Esophagus muscularis mucosa (tissue), 4 donors: ENCODE measurements around the gene CFHR4. TPM values are rescaled to one million over a fixed set of nuclear protein-coding genes. Genes with fewer than 3 reads are reported as not detected.
"Not testable (repeated sequence)": the region's sequence is repeated elsewhere in the genome, so short reads cannot be mapped to it uniquely, and the experiment has no call there.

Experiments
- DNase-seq: peaks from one replicate; pipeline ENCODE4 v3.0.0-alpha.2; 2017; ENCODE audit errors: extremely low spot score
- H3K27ac ChIP-seq, 4 donors: fragments of 200-600 bp; sonication (generic); replicated peaks in 1 of 4; 1 replicate in 3 of 4; 2 replicates in 1 of 4; pipeline ENCODE4 v1.5.1; 2016 to 2019; ENCODE audit warnings: mild to moderate bottlenecking in 1 of 4
- H3K27me3 ChIP-seq, 4 donors: fragments of 200-600 bp; sonication (generic); one replicate each; pipeline versions ENCODE4 v1.5.1 to v1.6.0; 2016 to 2019
- H3K36me3 ChIP-seq, 4 donors: fragments of 200-600 bp; sonication (generic); one replicate each; pipeline ENCODE4 v1.5.1; 2016 to 2019
- H3K4me1 ChIP-seq, 4 donors: fragments of 200-600 bp; sonication (generic); one replicate each; pipeline ENCODE4 v1.5.1; 2016 to 2019
- H3K4me3 ChIP-seq, 4 donors: fragments of 200-600 bp; sonication (generic); 1 replicate in 2 of 4; 2 replicates in 2 of 4; pipeline ENCODE4 v1.5.1; 2016 to 2019; ENCODE audit warnings: mild to moderate bottlenecking in 4 of 4, moderate library complexity in 1 of 4
- H3K9me3 ChIP-seq, 4 donors: fragments of 200-600 bp; sonication (generic); 1 replicate in 3 of 4; 2 replicates in 1 of 4; pipeline ENCODE4 v1.5.1; 2016 to 2019
- EP300 ChIP-seq: sonication (generic); formaldehyde crosslinking; IDR thresholded peaks from one replicate; pipeline ENCODE4 v1.6.1; 2017; ENCODE audit warnings: antibody characterized with exemption
- POLR2A ChIP-seq: fragments of 450-650 bp; IDR thresholded peaks from one replicate; pipeline ENCODE4 v1.6.1; 2017; ENCODE audit warnings: antibody characterized with exemption, moderate library complexity, mild to moderate bottlenecking, low read depth
- POLR2AphosphoS5 ChIP-seq, 2 donors: sonication (generic); formaldehyde crosslinking; IDR thresholded peaks; one replicate each; pipeline ENCODE4 v1.6.1; 2017; ENCODE audit warnings: antibody characterized with exemption in 2 of 2
- WGBS: methylation state at CpG from one replicate; pipeline ENCODE4 v1.1.5; 2018; 5-methylcytosine and 5-hydroxymethylcytosine counted together
- intact Hi-C: fragments of 100-400 bp; cut with DNase I; formaldehyde crosslinking; loops from one replicate; pipeline ENCODE4 v1.15.1; 2023
- total RNA-seq, 4 donors: library from RNA; depleted of rRNA; stranded (reverse); fragments of >200 nt; gene quantifications; one replicate each; pipeline versions ENCODE4 v1.1.0 to v1.2.1, GENCODE V29; 2016
- TF ChIP-seq, protein P1 (sequence below), 3 experiments: fragments of 200-600 bp in 2 of 3; fragments of 450-650 bp in 1 of 3; sonication (generic) in 2 of 3; IDR thresholded peaks; one replicate each; pipeline ENCODE4 v1.5.1; 2017 to 2019; ENCODE audit warnings: antibody characterized with exemption in 3 of 3, mild to moderate bottlenecking in 2 of 3, moderate library complexity in 1 of 3

Gene CFHR4
- total RNA-seq, result not detected

DNA sequence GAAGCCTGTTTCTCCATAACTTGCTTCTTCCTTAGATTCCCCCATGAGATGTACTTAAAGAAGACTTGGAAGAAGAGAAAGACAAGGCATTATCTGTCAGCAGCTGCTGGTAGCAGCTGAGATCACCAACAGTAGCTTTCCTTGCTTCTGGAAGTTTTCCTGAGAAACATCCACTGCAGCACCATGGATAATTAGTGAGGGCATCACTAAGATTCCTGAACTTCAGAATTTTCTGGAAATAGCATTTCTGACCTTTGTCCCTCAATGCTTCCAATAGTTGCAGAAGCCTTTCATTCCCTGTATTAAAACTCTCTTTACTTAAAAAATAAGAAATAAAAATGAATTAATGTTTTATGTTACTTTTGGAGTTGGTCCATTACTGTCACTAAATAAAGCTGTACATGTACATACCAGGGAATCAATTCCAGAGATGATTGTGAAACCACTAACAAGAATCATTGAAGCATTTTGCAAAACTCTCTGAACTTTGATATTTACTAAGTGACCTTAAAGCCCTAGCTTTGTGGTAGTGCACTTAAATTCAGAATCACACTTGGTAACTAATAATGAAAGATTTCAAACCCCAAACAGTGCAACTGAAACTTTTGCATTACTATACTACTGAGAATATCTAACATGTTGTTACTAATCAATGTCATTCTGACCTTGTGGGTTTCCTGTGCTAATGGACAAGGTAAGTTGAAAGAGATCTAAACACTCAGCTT lies at the start of gene CFHR4:
Gene CFHR4, plus strand, starts transcription at position 538 of the 725 bp plus-strand sequence. Its CDS starts 99 bp downstream, at position 637.
- intact Hi-C loops, result no loop called here
- DNase-seq, result no peak
- TF ChIP-seq POLR2A, result no peak
- TF ChIP-seq EP300, result no peak
- no peak for TF ChIP-seq POLR2AphosphoS5 (IDR thresholded peaks at IDR 0.05)
- TF ChIP-seq, protein P1, sequence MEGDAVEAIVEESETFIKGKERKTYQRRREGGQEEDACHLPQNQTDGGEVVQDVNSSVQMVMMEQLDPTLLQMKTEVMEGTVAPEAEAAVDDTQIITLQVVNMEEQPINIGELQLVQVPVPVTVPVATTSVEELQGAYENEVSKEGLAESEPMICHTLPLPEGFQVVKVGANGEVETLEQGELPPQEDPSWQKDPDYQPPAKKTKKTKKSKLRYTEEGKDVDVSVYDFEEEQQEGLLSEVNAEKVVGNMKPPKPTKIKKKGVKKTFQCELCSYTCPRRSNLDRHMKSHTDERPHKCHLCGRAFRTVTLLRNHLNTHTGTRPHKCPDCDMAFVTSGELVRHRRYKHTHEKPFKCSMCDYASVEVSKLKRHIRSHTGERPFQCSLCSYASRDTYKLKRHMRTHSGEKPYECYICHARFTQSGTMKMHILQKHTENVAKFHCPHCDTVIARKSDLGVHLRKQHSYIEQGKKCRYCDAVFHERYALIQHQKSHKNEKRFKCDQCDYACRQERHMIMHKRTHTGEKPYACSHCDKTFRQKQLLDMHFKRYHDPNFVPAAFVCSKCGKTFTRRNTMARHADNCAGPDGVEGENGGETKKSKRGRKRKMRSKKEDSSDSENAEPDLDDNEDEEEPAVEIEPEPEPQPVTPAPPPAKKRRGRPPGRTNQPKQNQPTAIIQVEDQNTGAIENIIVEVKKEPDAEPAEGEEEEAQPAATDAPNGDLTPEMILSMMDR (IDR thresholded peaks at IDR 0.05), result no peak
- H3K4me1 ChIP-seq, result no peaks in the 10 kb centered on the region
- H3K4me3 ChIP-seq, result no peak within 1 kb of the TSS
- no peaks in the 10 kb centered on the region for H3K9me3 ChIP-seq
- H3K36me3 ChIP-seq, result no peaks in the 10 kb centered on the region
- H3K27me3 ChIP-seq, result no peaks in the 10 kb centered on the region
- H3K27ac ChIP-seq, result no peak within 1 kb of the TSS

DNA sequence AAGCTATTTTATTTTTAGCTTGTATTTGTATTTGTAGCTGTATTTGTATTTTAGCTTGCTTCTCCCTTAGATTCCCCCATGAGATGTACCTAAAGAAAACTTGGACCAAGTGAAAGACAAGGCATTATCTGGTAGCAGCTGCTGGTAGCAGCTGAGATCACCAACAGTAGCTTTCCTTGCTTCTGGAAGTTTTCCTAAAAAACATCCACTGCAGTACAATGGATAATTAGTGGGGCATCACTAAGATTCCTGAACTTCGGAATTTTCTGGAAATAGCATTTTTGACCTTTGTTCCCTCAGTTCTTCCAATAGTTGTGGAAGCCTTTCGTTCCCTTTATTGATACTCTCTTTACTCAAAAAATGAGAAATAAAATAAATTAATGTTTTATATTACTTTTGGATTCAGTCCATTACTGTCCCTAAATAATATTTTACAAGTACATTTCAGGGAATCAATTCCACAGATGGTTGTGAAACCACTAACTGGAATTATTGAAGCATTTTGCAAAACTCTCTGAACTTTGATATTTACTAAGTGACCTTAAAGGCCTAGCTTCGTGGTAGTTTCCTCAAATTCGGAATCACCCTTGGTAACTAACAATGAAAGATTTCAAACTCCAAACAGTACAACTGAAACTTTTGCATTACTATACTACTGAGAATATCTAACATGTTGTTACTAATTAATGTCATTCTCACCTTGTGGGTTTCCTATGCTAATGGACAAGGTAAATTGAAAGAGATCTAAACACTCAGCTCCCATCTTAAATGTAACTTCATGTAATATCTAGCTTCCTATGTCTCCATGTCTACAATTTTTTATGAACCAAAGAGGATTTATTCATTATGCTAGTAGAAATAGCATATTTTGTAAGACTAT lies 38.0 kb upstream of the CFHR4 start:
- intact Hi-C loops, H3K9me3 ChIP-seq, H3K36me3 ChIP-seq, DNase-seq, H3K4me3 ChIP-seq, H3K4me1 ChIP-seq, H3K27ac ChIP-seq, H3K27me3 ChIP-seq: not testable (repeated sequence)
- WGBS, result 77% methylated on average over 2 of the region's 4 CpGs

DNA sequence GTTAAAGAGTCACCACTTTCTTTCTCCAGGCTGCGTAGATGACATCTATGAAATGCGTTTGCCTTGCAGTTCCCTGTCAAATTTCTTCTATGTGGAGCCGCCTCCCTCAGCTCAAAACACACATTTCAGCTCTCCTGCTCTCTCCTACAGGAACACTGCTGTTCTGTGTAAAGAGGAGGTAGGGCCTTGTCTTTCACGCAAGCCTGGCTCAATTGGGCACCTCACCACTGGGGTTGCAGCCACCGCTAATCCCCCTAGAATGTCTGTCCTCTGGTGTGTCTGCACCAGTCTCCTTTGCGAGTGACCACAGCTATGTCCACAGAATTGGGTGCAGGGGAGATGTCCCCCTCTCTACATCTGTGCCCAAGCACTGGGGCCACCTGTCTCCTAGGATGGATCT lies 31.8 kb upstream of the CFHR4 start:
- Histone ChIP-seq H3K36me3 (no peaks in the 10 kb centered on the region), H3K4me3 (no peak overlapping the region), H3K4me1 (no peaks in the 10 kb centered on the region), H3K27me3 (no peaks in the 10 kb centered on the region), H3K27ac (no peak overlapping the region), H3K9me3 (no peaks in the 10 kb centered on the region)
- WGBS, result 73% methylated on average over 4 of the region's 6 CpGs
- intact Hi-C loops, result no loop called here
- TF ChIP-seq POLR2AphosphoS5 (IDR thresholded peaks at IDR 0.05) (no peak), EP300 (no peak), POLR2A (no peak)
- TF ChIP-seq, protein P1 (IDR thresholded peaks at IDR 0.05), result no peak
- DNase-seq, result no peak

DNA sequence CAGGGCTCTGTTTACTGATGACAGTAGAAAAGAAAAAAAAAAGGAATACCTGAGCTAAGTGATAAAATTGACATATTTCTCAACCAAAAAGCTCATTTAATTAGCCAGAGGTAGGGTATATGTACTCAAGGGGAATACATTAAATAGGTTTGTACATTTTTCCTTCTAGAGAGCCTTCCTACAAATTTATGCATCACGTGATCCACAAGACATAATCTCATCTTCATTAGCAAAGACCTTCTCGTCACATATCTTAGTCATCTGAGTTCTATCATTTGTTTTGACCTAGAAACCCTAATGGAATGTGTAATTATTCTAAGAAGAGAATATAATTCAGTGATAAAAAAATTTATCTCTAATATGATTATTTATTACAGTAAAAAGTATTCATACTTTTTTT lies 30.7 kb upstream of the CFHR4 start:
- Histone ChIP-seq H3K9me3 (no peaks in the 10 kb centered on the region), H3K36me3 (no peaks in the 10 kb centered on the region), H3K4me3 (no peak overlapping the region), H3K27me3 (no peaks in the 10 kb centered on the region), H3K4me1 (no peaks in the 10 kb centered on the region), H3K27ac (no peak overlapping the region)
- no peak for DNase-seq
- TF ChIP-seq POLR2A (no peak), EP300 (no peak), POLR2AphosphoS5 (IDR thresholded peaks at IDR 0.05) (no peak)
- TF ChIP-seq, protein P1 (IDR thresholded peaks at IDR 0.05), result no peak
- intact Hi-C loops, result no loop called here
- 77% methylated on average over 2 of the region's 2 CpGs for WGBS

DNA sequence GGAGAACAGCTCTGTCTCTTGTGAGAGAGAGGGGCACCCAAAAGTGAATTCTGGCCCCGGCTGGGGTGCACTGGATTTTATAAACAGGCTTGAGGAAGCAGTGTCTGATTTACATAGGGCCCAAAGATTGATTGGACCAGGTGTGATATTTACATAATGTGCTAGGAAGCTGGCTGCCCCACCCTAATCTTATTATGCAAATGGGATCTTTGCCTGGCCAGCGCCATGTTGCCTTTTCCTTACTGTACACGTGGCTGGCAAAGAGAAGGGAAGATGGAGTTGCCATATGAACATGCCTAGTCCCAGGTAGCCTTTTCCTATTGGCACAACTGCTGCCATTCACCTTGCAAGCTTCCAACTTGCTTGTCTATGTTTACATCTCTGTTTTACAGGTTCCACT lies 29.0 kb upstream of the CFHR4 start:
- DNase-seq, result no peak
- Histone ChIP-seq H3K9me3 (peaks cover 0 to 7% (median 0%) of the 10 kb centered on the region in 4 donors), H3K27ac (no peak overlapping the region), H3K36me3 (no peaks in the 10 kb centered on the region), H3K4me3 (no peak overlapping the region), H3K4me1 (no peaks in the 10 kb centered on the region), H3K27me3 (no peaks in the 10 kb centered on the region)
- TF ChIP-seq, protein P1 (IDR thresholded peaks at IDR 0.05), result no peak
- TF ChIP-seq EP300, result no peak
- TF ChIP-seq POLR2AphosphoS5 (IDR thresholded peaks at IDR 0.05), result no peak
- no peak for TF ChIP-seq POLR2A
- 49% methylated on average over 3 of the region's 3 CpGs for WGBS
- intact Hi-C loops, result no loop called here
